ENCODE results near the gene GRK1.

- no peak for TF ChIP-seq CTCF (CRISPR knock-in tag; IDR thresholded peaks at IDR 0.05)
- no peak for TF ChIP-seq ZBTB7B (CRISPR knock-in tag; IDR thresholded peaks at IDR 0.05)
- TF ChIP-seq RBM39 (IDR thresholded peaks at IDR 0.05; ENCODE audit: low read depth, low read length, poor library complexity, severe bottlenecking), result no peak
- no peak for TF ChIP-seq ZSCAN5A (CRISPR knock-in tag; IDR thresholded peaks at IDR 0.05; ENCODE audit: borderline replicate concordance)
- TF ChIP-seq FOXJ3 (CRISPR knock-in tag; IDR thresholded peaks at IDR 0.05; ENCODE audit: borderline replicate concordance), result no peak
- no peak for TF ChIP-seq JUND (CRISPR knock-in tag; IDR thresholded peaks at IDR 0.05)
- no peak for TF ChIP-seq ZFP36 (IDR thresholded peaks at IDR 0.05; ENCODE audit: borderline replicate concordance, low read depth, low read length, partially characterized antibody)
- TF ChIP-seq PAWR (CRISPR knock-in tag; IDR thresholded peaks at IDR 0.05; ENCODE audit: borderline replicate concordance), result no peak
- no peak for TF ChIP-seq POLR2AphosphoS5 (IDR thresholded peaks at IDR 0.05; ENCODE audit: low read depth, low read length)
Observed at GRCh38 chr13:113749507-113749906, 82.5 kb downstream of the GRK1 start.

Measured in HepG2 (cell line).